Putamen (tissue), 1 donor: ENCODE measurements around the gene BRICD5.

Experiments used
- DNase-seq: peaks from one replicate; pipeline ENCODE4 v3.0.0-alpha.2; 2016; ENCODE audit warnings: low spot score

Gene BRICD5

GRCh38 chr16:2180962-2181923 lies 29.4 kb downstream of the BRICD5 start:
- DNase-seq: no peak

DNA sequence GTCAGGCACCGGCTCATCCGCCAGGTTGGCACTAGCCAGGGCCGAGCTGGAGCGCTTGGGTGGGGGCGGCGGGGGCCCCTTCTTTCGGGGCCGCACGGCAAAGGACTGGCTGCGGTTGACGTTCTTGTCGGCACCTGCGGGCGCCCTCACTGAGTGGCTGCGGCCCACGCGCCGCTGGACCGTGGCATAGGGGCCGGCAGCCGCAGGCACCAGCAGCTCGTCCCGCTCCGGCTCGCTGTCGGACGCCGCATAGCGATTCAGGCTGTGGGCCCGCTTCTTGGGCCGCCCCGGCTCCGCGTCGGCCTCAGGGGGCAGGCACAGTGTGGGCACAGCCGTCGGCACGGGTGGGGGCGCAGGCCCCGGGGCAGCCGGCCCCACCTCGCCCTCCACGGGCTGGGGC lies 30.2 kb downstream of the BRICD5 start:
- no peak for DNase-seq

DNA sequence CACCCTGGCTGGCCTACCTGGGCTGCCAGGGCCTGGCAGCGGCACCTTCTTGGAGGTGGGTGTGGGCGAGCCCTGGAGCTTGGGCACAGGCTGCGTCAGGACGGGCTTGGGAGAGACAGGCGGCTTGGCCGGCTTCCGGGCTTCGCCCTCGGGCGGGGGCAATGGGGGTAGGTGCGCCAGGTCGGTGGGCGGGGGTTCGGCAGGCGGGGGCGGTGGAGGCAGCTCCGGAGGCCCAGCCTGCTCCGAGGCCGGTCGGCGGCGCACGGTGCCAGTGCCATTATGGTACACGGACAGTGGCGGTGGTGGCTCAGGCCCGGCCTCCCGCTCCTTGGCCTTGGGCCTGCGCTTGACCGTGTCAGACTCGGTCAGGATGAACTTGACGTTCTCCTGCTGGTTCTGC lies 31.1 kb downstream of the BRICD5 start:
- DNase-seq: no peak

DNA sequence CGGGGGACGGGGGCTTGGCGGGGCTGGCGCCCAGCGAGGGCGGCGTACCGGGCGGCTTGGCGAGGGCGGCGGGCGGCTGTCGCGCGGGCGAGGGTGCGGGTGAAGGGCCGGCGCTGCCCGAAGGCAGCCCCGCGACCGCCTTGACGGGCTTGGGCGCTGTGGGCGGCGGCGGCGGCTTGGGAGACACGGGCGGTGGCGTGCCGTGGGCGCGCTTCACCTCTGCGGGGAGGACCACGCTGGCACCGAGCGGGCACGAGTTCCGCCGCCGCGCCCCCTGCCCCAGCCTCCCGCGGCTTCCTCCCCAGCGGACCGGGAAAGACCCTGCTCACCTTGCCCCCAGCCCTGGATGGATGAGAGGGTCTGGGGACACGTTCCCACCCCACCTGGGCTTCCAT lies 31.6 kb downstream of the BRICD5 start:
- DNase-seq: no peak

GRCh38 chr16:2178321-2179106 lies 32.1 kb downstream of the BRICD5 start:
- no peak for DNase-seq

DNA sequence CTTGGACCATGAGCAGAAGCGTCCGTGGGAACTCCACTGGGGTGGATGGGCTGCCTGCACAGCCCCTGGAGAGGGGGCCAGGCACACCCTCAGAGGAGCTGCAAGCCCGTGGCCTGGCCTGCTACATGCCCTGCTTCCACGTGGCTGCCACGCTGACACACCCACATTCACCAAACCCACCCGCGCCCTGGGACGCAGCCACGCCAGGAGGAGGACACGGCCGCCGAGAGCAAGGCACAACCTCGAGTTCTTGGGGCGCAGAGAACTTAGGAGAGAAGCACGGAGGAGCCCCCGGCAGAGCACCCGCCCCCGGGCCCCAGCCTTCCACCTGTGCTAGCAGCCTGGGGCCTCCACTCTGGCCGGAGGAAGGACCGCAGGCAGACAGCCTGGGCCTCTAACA lies 33.1 kb downstream of the BRICD5 start:
- no peak for DNase-seq

- DNase-seq: no peak
Observed at GRCh38 chr16:2177101-2177500, 33.6 kb downstream of the BRICD5 start.

GRCh38 chr16:2176047-2176446 lies 34.6 kb downstream of the BRICD5 start:
- DNase-seq: no peak

DNA sequence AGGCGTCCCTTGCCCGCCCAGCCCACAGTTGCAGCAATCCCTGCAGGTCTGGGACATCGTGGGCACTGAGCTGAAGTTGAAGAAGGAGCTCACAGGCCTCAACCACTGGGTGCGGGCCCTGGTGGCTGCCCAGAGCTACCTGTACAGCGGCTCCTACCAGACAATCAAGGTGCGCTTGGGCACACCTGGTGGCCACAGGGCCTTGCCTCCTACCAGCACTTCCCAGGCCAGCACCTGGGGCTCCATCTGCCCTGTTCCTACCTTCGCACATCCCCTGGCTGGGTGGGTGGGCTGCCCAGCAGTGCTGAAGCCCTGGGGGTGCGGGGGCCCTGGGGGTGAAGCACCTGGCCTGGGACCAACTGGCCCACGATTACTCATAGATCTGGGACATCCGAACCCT lies 35.2 kb downstream of the BRICD5 start:
- DNase-seq: no peak

DNA sequence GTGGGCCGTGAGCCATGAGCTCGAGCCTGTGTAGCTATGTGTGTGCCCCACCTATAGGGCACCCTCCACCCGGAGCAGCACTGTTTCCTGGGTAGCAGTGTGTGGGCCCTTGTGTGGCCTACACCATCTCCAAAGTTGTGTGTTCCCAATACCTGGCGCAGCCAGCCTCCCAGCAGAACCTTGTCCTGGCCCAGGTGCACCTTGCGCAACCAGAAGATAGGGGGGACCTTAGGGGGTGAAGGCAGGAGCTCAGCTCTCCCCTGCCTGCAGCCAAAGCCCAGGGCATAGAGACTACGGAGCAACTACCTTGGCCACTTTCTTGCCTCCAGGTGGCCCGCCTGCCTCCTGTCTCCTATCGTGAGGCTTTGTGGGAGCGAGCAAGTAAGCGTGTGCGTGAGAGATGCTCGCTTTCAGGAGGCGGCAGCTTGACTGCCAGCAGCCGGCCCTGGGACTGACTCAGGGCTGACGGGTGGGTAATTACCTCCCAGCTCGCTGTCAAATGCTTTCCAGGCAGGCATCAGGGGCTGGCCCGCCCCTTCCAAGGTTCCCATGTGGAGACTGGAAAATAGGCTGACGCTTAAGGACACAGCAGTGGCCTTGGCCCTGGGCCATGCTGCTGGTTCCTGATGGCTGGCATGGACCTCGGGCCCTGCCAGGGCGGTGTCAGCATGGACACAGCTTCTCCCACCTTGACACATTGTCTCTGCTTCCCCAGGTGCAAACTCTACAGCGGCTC lies 36.1 kb downstream of the BRICD5 start:
- peak; percentile 59 for DNase-seq

GRCh38 chr16:2173916-2174315 lies 36.7 kb downstream of the BRICD5 start:
- no peak for DNase-seq

DNA sequence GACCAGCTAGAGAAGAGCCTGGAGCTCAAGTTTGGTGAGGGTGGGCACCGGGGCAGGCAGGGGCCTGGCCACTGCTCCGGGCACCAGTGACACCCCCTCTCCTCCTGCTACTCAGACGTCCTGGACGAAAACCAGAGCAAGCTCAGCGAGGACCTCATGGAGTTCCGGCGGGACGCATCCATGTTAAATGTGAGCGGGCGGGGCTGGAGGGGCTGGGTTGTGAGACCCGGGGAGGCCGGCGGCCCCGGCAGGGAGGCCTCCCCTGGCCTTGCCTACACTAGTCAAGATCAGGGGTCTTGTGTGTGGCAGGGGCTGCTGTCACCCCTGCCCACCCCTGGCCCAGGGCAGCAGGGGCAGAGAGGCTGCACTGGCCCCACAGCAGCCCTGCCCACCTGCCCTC lies 37.3 kb downstream of the BRICD5 start:
- no peak for DNase-seq

GRCh38 chr16:2172688-2173335 lies 37.9 kb downstream of the BRICD5 start:
- DNase-seq: no peak

GRCh38 chr16:2171601-2172178 lies 39.0 kb downstream of the BRICD5 start:
- DNase-seq: no peak

GRCh38 chr16:2170587-2171435 lies 39.9 kb downstream of the BRICD5 start:
- DNase-seq: no peak

DNA sequence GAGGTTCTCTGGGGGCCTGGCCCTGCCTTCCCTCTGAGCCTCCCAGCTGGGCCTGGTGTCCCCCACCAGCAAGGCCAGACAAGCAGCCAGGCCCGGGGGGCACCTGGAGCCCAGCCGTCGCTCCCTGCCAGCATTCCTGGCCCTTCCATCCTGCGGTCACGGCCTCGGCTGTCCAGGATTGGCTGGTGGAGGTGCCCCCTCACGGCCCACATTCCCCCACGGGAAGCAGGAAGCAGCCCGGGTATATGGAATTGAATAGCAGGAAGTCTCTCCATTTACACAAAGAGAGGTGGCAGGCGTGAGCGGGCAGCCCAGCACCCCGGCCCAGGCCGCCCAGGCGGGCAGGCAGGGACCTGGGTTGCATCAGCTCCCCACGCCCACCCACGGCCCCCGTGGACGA lies 40.6 kb downstream of the BRICD5 start:
- DNase-seq: no peak

- no peak for DNase-seq
Observed at GRCh38 chr16:2167068-2167638, 43.5 kb downstream of the BRICD5 start.

GRCh38 chr16:2166263-2167067 lies 44.2 kb downstream of the BRICD5 start:
- no peak for DNase-seq

DNA sequence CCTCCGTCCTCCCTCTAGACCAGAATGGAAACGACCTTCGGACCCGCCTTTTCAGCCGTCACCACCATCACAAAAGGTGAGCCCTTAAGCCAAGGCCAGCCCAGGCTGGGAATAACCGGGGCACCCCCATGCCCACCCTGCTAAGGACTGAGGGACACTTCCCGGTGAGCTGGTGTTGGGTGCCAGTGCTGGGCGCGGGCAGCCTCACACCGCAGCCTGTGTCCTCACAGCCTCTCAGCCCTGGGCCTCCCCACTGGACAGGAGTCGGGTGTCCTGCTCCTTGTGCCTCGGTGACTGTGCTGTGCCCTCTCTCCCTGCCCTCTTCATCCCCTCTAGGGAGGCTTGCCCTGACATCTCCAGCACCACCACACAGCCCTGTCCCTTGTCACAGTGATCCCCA lies 44.8 kb downstream of the BRICD5 start:
- no peak for DNase-seq
